ENCODE measurements around the gene TNFRSF9. TPM values are rescaled to one million over a fixed set of nuclear protein-coding genes. Genes with fewer than 3 reads are reported as not detected.
A peak's percentile ranks its signal among the peaks of the same experiment; 100 is the strongest.

TNFRSF9 gene
- total and polyA plus RNA-seq, 2 experiments from 2014 or later, result not detected

GRCh38 chr1:7938070-7938469 is 2.6 kb downstream of the TNFRSF9 start:
- no peak for TF ChIP-seq ZNF114 (CRISPR knock-in tag; IDR thresholded peaks at IDR 0.05)
- TF ChIP-seq CREB1 (CRISPR knock-in tag; IDR thresholded peaks at IDR 0.05; ENCODE audit: low read depth), result no peak
- TF ChIP-seq POLR2AphosphoS5 (IDR thresholded peaks at IDR 0.05; ENCODE audit: low read depth), result no peak
- no peak for TF ChIP-seq JUNB (IDR thresholded peaks at IDR 0.05; ENCODE audit: unreplicated experiment)
- TF ChIP-seq STAT1 (IDR thresholded peaks at IDR 0.05; ENCODE audit: unreplicated experiment), result no peak
- no peak for TF ChIP-seq EZH2 (IDR thresholded peaks at IDR 0.05; ENCODE audit: low read depth, unreplicated experiment)
- no peak for TF ChIP-seq NANOG (IDR thresholded peaks at IDR 0.05; ENCODE audit: borderline replicate concordance)
- no peak for TF ChIP-seq EZH2phosphoT487 (IDR thresholded peaks at IDR 0.05; ENCODE audit: unreplicated experiment)
- no peak for TF ChIP-seq REST (IDR thresholded peaks at IDR 0.05; ENCODE audit: unreplicated experiment)
- TF ChIP-seq ETS1 (IDR thresholded peaks at IDR 0.05), result no peak
- Mint-ChIP-seq H3K27me3 (ENCODE audit: insufficient read depth, low read depth, poor library complexity) (peaks cover 29% of the 10 kb centered on the region), H3K9me3 (peaks cover 5% of the 10 kb centered on the region; the same call in 1 of the 3 replicates), H3K27ac (no peak overlapping the region), H3K36me3 (ENCODE audit: low read depth) (no peaks in the 10 kb centered on the region; the same call in 2 of the 3 replicates), H3K4me1 (peaks cover 14% of the 10 kb centered on the region), H3K4me3 (no peak overlapping the region)
- no peak overlapping the region for H2AFZ ChIP-seq
- no peak overlapping the region for H3K4me2 ChIP-seq
- H3F3A ChIP-seq (replicated peaks; ENCODE audit: low read depth), result peaks cover 6% of the 10 kb centered on the region; the same call in 1 of the 2 replicates
- H3K36me3 ChIP-seq (ENCODE audit: insufficient read depth), result no peaks in the 10 kb centered on the region
- H3K4me1 ChIP-seq (ENCODE audit: insufficient read depth), result peaks cover 3% of the 10 kb centered on the region; the same call in 1 of the 2 replicates
- H3K27me3 ChIP-seq (ENCODE audit: insufficient read depth), result peaks cover 35% of the 10 kb centered on the region
- H3K79me2 ChIP-seq (replicated peaks; ENCODE audit: insufficient read depth), result no peaks in the 10 kb centered on the region
- no peak overlapping the region for H3K27ac ChIP-seq (ENCODE audit: low read depth)
- no peak for DNase-seq (ENCODE audit: low spot score)
- H3K4me3 ChIP-seq, result no peak overlapping the region
- H3K9me2 ChIP-seq (ENCODE audit: insufficient read depth), result no peaks in the 10 kb centered on the region
- ATAC-seq, result no peak
- H4K20me1 ChIP-seq (replicated peaks; ENCODE audit: insufficient read depth), result no peaks in the 10 kb centered on the region

GRCh38 chr1:7932524-7933138 is 8.0 kb downstream of the TNFRSF9 start:
- peaks cover 9% of the 10 kb centered on the region for H3K27me3 Mint-ChIP-seq (ENCODE audit: insufficient read depth, low read depth, poor library complexity)

More at GRCh38 chr1:7932524-7933138, 8.0 kb downstream of the TNFRSF9 start:
- no peak overlapping the region for H2AFZ ChIP-seq
- no peaks in the 10 kb centered on the region for H3K27me3 ChIP-seq (ENCODE audit: insufficient read depth)
- no peaks in the 10 kb centered on the region for H3K4me1 ChIP-seq (ENCODE audit: insufficient read depth)
- H3K9me2 ChIP-seq (ENCODE audit: insufficient read depth), result no peaks in the 10 kb centered on the region
- DNase-seq (ENCODE audit: low spot score), result peak; percentile 27
- H3F3A ChIP-seq (replicated peaks; ENCODE audit: low read depth), result no peaks in the 10 kb centered on the region
- no peaks in the 10 kb centered on the region for H3K36me3 ChIP-seq (ENCODE audit: insufficient read depth)
- H3K4me2 ChIP-seq, result no peak overlapping the region
- Mint-ChIP-seq H3K9me3 (no peaks in the 10 kb centered on the region), H3K4me1 (no peaks in the 10 kb centered on the region), H3K4me3 (no peak overlapping the region), H3K27ac (no peak overlapping the region), H3K36me3 (ENCODE audit: low read depth) (no peaks in the 10 kb centered on the region)
- no peaks in the 10 kb centered on the region for H3K79me2 ChIP-seq (replicated peaks; ENCODE audit: insufficient read depth)
- no peak overlapping the region for H3K27ac ChIP-seq (ENCODE audit: low read depth)
- TF ChIP-seq ETS1 (IDR thresholded peaks at IDR 0.05), result no peak
- no peak for TF ChIP-seq ZNF331 (CRISPR knock-in tag; IDR thresholded peaks at IDR 0.05; ENCODE audit: low read depth)
- peak; percentile 63 for ATAC-seq
- H4K20me1 ChIP-seq (replicated peaks; ENCODE audit: insufficient read depth), result no peaks in the 10 kb centered on the region
- no peak overlapping the region for H3K4me3 ChIP-seq

Data from GM23338 (cell line).